ENCODE results near the gene FOXD2.
A peak's percentile ranks its signal among the peaks of the same experiment; 100 is the strongest.

FOXD2 gene

DNA sequence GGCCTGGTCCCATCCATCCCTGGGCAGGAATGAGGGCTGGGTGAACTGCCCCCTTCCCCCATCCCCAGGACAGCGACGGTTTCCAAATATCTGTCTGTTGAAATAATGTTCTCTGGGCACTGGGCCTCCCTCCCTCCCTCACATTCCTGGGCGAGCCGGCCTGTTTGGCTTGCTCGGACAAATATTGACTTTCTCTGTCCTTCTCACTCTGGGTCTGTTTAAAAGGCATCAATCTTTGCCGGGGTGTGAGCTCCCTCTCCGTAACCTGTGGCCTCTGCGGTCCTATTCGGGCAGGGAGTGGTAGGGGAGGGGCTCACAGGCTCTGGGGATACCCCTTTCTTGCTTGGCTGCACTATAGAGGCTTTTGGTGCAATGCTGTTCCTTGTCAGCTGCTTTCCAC lies 40.2 kb downstream of the FOXD2 start:
- no peak overlapping the region for H3K4me3 ChIP-seq (ENCODE audit: low read depth, low read length)
- TF ChIP-seq, protein P1, sequence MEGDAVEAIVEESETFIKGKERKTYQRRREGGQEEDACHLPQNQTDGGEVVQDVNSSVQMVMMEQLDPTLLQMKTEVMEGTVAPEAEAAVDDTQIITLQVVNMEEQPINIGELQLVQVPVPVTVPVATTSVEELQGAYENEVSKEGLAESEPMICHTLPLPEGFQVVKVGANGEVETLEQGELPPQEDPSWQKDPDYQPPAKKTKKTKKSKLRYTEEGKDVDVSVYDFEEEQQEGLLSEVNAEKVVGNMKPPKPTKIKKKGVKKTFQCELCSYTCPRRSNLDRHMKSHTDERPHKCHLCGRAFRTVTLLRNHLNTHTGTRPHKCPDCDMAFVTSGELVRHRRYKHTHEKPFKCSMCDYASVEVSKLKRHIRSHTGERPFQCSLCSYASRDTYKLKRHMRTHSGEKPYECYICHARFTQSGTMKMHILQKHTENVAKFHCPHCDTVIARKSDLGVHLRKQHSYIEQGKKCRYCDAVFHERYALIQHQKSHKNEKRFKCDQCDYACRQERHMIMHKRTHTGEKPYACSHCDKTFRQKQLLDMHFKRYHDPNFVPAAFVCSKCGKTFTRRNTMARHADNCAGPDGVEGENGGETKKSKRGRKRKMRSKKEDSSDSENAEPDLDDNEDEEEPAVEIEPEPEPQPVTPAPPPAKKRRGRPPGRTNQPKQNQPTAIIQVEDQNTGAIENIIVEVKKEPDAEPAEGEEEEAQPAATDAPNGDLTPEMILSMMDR (conservative IDR thresholded peaks at IDR 0.05; ENCODE audit: low read depth, low read length) = no peak
- DNase-seq (ENCODE audit: low read depth) = peak; percentile 47

DNA sequence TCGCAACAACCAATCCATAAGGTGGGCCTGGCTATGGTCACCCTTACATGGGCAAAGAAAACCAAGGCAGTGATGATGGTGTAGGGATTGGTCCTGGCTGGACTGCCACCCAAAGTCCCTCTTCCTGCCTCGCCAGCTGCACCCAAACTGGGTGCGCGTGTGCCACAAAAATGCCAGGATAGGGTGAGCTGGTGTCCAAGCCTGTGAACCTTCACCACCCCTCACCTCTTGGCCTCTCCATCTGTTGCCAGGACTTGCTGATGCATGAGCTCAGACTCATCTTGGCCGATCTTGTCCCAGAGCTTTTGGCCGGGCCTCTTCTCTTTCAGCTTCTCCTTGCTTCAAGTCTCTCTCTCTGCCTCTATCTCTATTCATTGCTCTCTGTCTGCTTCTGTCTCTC lies 41.8 kb downstream of the FOXD2 start:
- TF ChIP-seq, protein P1 (conservative IDR thresholded peaks at IDR 0.05; ENCODE audit: low read depth, low read length) = no peak

DNA sequence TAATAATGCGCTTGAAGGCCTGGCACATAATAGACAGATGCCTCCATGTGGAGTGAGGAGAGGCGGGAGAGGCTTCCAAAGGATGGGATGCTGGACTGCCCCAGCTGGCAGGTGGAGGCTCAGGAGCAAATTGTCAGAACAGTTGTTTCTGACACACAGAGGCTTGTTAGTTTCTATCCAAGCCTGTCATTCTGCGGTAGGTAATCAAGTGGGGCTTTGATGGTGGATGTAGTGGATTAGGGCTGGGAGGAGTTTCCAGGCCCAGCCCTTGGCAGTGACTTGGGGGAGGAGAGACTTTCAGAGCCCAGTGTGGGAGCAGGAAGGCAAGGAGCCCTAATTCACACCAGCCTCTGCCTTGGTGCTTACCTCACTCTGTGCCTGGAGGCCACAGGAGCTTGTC lies 44.1 kb downstream of the FOXD2 start:
- TF ChIP-seq, protein P1 (conservative IDR thresholded peaks at IDR 0.05; ENCODE audit: low read depth, low read length) = no peak
- no peak overlapping the region for H3K4me3 ChIP-seq (ENCODE audit: low read depth, low read length)
- no peak for DNase-seq (ENCODE audit: low read depth)

More for the DNA sequence above, 41.8 kb downstream of the FOXD2 start:
- DNase-seq (ENCODE audit: low read depth) = no peak
- H3K4me3 ChIP-seq (ENCODE audit: low read depth, low read length) = no peak overlapping the region

DNA sequence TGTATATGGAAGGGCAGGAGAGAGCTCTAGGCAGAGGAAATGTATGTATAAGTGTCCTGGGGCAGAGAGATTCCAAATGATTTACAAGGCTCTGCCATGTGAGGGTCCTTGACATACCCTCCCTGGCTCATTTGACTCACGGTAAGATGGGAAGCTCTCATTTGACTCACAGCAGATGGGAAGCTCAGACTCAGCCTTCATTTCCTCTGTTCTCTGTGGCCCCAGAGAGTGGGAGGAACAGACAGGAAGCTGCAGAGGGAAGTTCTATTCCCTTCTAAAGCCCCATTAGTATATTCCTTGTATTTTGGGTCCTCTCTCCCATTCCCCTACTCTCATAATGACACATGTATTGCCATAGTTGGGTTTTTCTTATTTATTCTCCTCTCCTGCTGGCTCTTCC lies 44.9 kb downstream of the FOXD2 start:
- peak; percentile 6 for DNase-seq (ENCODE audit: low read depth)
- no peak overlapping the region for H3K4me3 ChIP-seq (ENCODE audit: low read depth, low read length)

DNA sequence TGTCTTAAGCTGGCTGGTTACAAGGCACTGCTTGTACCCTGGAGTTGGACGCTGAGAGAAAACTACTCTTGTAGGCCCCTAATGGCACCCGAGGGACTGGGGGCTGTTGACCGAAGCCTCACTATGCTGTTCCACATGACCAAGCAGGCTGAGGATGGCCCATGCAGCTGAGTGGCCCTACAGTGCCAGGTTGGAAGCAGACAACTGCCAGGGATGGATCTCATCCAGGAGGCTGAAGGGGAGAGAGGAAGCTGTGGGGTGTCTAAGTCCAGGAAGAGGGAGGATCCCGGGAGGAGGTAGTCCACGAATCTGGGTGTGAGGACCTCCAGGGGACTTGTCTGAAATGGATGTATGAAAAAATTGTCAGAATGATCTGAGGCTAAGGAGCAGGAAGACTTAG lies 45.8 kb downstream of the FOXD2 start:
- DNase-seq (ENCODE audit: low read depth) = no peak
- TF ChIP-seq, protein P1 (conservative IDR thresholded peaks at IDR 0.05; ENCODE audit: low read depth, low read length) = no peak
- no peak overlapping the region for H3K4me3 ChIP-seq (ENCODE audit: low read depth, low read length)

More for the DNA sequence above, 44.9 kb downstream of the FOXD2 start:
- TF ChIP-seq, protein P1 (conservative IDR thresholded peaks at IDR 0.05; ENCODE audit: low read depth, low read length) = no peak

DNA sequence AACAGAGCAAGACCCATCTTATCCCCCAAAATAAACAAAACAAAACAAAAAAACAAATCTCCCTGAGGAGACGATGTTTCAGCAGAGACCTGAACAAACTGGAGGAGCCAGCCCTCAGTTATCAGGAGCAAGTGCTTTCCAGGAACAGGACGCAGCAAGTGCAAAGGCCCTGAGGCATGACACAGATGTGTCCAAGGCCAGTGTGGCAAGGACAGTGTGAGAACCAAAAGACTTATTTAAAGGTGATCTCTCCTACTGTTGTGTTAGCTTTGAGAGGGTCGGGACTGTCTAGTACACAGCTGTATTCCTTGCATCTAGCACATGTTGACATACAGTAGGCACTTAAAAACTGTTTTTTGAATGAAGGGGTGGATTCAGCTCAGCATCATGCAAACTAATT lies 48.0 kb downstream of the FOXD2 start:
- no peak for DNase-seq (ENCODE audit: low read depth)
- no peak overlapping the region for H3K4me3 ChIP-seq (ENCODE audit: low read depth, low read length)
- TF ChIP-seq, protein P1 (conservative IDR thresholded peaks at IDR 0.05; ENCODE audit: low read depth, low read length) = no peak

DNA sequence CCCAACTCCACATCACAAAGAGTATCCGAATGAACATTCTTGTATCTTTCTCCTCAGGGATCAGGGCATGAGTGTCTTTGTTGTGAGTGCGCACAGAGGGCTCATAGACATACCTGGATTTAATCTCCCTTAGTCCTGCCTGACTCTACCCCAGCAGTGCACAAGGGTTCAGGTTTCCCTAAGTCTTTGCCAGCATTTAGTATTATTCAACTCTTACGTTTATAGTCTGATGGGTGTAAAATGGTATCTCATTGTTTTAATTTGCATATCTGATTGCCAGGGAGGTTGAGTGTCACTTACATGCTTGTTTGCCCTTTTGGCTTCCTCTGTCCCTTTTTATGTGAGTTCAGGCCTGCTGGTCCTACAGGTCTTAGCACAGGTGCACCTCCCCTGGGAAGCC lies 49.5 kb downstream of the FOXD2 start:
- H3K4me3 ChIP-seq (ENCODE audit: low read depth, low read length) = no peak overlapping the region
- TF ChIP-seq, protein P1 (conservative IDR thresholded peaks at IDR 0.05; ENCODE audit: low read depth, low read length) = no peak
- DNase-seq (ENCODE audit: low read depth) = no peak

Data from choroid plexus epithelial cell (primary cell).